GM21619 (cell line): ENCODE results near the gene TPPP2.

Source experiments
- ATAC-seq: cut with Tn5 transposase; IDR thresholded peaks from one replicate; pipeline ENCODE4 v1.9.1; 2021; ENCODE audit not compliant: unreplicated experiment

TPPP2 gene

DNA sequence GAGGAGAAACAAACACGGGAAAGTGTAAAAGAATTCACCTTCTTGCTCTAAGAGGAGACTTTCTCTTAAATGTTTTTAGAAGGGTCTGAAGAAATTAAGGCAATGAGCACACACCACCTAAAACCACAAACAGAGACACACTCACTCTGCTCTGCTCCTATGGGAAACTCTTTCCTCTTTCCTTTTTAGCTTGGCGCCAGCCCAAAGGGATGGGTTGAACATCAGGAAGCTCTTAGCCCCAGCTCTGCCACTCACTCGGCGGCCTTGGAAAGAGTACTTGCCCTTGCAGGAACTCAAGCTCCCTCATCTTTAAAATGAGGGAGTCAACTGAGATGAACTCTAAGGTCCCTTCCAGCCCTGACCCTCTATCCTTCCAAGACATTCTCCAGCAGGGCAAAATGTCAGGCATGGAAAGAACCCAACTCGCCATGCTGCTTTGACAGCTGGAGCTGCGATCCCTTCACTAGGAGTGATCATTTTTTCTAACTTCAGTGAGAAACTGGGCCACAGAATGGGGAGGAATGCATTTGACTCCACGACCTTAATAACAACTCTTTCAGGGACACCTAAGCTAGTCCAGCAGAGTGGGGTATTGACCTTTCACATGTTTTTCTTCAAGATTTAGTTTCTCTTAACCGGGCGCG, 26.6 kb downstream of the TPPP2 start:
- ATAC-seq: no peak

DNA sequence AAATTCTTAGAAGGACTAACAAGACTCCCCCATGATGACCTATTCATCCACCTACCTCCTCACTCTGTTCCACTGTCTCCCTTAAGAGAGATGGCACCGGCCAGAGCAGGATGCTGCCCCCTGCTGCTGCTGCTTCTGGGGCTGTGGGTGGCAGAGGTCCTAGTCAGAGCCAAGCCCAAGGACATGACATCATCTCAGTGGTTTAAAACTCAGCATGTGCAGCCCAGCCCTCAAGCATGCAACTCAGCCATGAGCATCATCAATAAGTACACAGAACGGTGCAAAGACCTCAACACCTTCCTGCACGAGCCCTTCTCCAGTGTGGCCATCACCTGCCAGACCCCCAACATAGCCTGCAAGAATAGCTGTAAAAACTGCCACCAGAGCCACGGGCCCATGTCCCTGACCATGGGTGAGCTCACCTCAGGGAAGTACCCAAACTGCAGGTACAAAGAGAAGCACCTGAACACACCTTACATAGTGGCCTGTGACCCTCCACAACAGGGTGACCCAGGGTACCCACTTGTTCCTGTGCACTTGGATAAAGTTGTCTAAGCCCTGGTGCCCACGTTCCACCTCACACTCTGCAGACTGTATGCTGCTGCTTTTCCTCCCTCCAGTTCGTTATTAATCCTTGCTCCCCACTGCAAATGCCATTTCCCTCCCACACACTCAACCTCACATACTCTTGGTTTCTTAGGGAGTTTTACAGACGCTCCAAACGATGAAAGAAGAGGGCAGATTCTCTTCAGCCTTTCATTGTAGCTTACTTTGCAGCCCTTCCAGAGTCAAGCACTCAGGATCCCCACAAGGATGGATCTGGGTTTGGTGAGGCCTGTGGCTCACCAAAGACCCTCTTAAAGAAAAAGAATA, 28.0 kb downstream of the TPPP2 start, which contains the start of gene RNASE8:
Gene RNASE8, plus strand, starts transcription at position 20 of the 873 bp plus-strand sequence. Its CDS starts 71 bp downstream, at position 91.
- no peak for ATAC-seq

DNA sequence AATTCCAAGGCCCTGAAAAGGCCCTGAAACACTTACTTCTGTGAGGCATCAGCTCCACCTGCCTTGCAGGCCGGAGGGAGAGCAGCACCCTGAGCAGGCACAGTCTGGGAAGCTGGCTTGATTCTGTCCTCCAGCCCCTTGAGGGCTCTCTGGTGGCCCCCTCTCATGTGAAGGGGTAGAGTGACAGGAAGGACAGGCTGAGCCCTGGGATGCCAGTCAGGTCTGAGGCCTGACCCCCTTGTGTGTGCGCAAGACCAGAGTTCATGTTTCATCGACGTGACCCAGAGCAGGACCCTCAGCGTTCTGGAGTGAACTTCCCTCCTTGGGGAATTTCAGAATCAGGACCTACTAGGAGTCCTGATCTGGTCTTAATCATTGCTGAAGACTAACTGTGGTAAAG, 28.9 kb downstream of the TPPP2 start:
- ATAC-seq: no peak

DNA sequence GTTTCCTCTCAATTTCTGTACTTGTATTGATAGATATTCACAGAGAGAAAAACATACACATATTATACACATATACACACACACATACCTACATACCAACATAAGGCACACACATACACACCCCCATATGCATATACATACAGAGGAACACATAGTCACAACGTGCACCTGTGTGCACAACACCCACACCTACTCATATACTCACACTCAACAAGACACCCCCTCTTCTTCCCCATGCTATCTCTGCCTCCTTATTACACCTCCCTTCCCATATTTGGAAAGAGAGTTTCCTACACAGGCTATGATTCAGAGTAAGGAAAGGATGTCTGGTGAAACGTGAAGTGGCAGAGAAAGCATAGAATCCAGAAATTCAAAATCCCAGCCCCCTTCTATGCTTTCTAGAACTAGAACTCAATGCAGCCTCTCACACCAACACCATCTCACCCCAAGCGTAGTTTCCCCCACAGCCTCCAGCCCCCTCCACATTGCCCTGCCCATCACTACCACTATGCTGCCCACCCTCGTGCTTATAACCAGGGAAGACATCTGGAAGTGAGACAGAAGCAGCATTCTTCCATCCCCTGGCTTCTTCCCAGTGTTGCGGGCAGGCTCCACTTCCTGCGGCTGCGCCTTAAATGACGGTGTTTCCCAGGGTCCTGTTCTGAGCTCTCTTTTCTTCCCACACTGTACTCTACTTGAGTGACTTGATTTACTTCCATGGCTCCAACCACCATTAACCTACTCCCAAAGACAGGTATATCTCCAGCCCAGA, 30.0 kb downstream of the TPPP2 start:
- no peak for ATAC-seq

DNA sequence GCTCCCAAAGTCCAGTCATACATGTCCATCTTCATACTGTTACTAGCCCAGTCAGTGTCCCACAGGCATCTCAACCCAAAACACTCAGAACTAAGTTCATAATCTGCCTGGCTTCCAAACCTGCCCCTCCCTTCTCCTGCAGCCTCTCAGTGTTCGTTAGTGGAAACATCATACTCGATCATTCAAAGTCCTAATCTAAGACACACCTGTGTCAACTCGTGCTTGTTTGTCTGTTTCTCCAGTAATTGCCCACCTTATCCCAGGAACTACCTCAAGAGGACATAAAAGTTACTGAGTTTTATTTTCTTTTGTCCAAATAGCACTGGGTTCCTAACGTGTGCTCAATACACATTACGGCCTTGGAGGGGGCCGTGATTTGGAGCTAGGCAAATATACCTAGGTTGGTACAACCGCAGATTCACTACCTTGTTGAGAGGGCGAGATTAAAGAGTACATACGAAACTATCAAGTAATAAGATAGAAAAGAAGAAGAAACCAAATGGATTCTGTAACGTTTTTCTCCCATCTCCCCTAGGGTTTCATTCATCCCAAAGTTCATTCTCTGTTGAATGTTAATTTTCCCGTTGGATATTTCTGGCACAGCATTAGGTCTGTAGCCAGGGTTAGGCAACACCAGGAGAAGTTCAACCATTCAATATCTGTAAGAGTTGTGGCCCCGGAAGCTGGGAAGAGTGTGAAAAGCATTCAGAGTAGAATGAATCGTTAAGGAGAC, 30.8 kb downstream of the TPPP2 start:
- ATAC-seq: no peak

DNA sequence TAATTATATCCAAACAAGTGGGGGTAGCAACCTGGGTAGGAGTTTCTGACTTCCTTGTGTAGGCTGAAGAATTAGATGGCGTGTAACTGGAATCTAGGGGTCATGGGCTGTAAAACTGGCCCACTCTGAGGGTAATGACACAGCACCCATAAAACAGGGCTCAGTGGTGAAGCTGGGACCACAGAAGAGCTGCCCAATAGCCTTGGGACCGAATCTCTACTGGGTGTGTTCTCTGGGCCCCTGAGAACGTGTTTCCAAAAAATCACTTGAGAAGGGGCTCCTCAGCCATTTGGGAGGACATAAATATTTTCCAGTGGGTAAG, 31.3 kb downstream of the TPPP2 start:
- no peak for ATAC-seq

DNA sequence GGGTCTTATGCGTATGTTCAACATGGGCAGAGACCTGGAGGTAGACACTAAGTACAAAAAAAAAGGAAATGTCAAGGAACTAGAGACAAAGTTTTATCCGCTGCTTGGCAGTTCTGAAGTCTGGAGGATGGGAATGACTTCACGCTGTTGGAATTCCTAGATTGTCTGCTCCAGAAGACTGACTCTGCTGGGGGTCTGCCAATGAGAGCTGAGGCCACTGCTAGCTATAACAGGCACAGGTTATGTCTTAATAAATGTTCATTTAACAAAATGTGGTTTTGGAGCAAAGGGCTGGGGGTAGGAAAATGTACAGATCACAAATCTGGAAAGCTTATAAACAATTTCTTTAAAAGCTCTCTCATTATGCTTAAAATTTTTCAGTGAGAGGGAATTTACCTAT, 33.5 kb downstream of the TPPP2 start:
- ATAC-seq: no peak

DNA sequence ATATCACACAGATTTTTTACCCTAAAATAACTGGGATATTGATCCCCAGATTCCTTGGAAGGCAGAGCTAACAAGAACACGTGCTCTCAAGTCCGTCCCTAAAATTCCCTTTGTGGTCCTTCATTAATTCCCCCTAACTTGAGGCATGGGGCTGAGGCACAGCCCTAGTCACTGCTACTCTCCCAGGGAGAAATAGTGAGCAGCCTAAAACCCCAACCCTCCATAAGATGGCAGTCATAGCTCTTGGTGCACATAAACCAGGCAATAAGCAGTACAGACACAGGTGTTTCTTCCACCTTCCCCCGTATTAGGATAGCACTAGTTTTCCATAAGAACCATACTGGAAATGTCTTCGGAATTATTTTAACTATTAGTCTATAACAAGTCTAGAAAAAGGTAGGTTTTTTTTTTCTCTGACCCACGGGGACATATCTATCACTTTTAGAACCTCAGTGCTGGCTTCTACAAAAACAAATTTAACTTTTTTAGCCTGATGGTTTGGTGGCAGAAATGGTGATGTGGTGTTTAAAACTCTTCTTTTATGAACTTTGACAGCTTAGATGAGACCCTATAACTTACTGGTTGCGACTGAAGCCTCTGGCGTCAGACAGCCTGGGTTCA, 37.0 kb downstream of the TPPP2 start:
- ATAC-seq: no peak

DNA sequence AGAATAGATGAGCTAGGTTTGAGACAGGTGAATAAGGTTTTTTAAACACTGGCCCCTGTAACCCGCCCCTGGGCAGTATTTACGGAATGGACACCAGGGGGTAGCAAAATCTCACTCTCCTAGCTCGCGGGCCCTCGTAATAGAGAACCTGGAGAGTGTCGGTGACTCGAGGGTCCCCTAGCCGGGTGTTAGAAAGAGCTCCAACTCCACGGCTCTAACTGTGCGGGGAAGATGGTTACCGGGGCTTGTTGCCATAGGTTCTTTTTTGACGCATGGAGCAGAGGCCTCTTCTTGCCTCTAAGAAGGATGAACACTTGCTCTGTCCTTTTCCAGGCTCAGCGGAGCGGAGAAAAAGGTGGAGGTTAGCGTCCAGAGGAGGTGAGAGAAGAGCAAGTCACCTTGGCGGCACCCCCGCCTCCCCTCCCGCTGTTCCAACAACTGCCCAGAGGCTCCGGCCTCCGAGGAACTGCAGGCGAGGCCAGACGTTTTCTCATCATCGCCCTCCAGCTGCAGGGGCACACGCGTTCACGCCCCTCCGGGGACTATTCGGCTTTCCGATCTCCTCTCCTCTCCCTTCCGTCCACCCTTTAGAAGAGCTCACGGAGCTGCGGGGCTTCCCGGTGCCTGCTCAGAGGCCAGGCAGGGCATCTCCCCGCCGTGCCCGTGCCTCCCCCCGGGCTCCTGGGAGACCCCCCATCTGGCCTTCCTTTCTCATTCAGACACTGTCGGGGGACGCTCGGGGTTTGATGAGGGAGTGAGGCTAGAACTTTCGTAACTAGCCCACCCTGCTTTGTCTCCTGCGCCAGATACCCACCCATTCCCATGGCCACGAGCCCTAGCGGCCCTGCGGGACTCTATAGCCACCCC, 38.7 kb downstream of the TPPP2 start:
- no peak for ATAC-seq

DNA sequence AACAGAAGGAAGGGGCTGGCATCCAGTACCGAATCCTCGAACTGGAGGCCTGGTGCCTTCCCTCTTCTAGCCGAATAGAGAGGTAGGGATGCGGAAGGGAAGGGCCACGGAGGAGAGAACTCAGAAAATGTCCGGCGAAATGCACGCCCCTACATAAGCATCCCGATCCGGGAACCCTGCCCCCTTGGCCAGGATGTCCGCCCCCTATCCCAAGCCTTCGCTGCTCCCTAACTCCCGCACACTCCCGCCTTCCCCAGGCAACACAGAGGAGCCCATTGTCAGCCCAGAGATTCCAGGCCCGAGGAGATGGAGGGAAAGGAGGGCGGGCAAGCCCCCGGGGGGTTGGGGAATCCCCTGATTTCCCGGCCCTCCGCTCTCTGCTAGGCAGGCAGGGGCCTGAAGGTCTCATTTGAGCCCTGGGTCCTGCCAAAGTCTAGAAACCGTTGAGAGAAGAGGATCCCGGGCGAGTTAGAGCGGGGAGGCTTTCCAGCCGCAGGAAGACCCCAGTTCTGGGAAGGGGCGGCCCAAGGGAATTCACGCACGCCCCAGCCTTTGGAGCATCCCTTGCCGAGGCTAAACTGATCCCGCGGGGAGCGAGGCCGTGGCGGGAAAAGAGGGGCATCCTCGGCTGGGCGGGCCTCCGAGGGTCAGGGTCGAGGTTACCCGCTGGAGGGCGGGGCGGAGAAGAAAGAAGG, 39.5 kb downstream of the TPPP2 start:
- ATAC-seq: no peak

DNA sequence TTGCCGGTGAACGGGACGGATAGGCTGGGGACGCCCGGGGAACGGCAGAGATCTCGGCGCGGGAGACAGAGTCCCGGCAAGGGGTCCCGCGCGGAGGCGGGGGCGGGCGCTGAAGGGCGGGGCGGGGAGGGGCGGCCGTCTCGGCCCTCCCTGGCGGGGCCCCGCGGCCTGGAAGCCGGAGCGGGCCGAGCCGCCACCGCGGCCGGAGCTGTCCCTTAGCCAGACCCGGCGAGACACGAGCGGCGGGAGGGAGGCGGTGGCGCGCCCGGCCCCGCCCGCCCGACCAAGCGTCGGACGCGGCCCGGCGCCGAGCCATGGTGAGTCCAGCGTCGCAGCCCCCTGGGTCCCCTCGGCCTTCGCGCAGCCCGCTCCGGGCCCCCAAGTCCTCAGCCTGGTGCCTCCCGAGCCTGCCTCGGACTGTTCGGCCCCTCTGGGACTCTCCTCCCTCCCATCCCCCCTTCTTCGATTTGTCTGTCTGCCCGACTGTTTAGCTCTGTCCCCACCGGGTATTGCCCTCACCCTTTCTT, 40.1 kb downstream of the TPPP2 start, which contains the start of gene ARHGEF40:
Gene ARHGEF40, plus strand, starts transcription at position 222 of the 527 bp plus-strand sequence. Its CDS starts 93 bp downstream, at position 315.
- ATAC-seq: no peak

DNA sequence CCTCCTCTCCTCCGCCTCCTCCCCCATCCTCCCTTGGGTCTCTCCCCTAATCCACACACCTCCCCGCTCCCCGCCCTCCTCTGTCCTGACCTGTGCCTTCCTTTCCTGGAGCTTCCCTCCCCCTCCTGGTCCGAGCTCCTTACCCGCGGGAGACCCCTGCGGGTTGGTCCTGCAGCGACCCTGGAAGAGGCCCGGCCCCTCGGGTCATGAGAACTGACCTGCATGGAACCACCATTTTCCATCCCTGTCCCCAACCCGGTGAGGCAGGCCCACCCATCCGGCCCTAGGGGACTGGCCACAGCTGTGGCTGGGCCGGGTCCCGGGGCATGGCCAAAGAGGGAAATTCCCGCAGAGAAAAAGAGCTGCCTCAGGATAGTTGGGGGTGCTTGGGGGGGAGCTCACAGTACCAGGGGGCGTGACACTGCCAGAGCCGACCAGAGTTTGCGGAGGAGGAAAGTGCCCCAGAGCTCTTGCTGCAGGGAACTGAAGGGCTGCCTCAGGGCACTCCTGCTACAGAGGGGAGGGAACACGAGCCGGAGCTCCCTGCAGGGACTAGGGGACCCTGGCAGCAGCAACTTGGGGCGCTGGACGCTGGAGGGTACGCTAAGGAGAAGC, 40.7 kb downstream of the TPPP2 start:
- peak; percentile 4 for ATAC-seq

DNA sequence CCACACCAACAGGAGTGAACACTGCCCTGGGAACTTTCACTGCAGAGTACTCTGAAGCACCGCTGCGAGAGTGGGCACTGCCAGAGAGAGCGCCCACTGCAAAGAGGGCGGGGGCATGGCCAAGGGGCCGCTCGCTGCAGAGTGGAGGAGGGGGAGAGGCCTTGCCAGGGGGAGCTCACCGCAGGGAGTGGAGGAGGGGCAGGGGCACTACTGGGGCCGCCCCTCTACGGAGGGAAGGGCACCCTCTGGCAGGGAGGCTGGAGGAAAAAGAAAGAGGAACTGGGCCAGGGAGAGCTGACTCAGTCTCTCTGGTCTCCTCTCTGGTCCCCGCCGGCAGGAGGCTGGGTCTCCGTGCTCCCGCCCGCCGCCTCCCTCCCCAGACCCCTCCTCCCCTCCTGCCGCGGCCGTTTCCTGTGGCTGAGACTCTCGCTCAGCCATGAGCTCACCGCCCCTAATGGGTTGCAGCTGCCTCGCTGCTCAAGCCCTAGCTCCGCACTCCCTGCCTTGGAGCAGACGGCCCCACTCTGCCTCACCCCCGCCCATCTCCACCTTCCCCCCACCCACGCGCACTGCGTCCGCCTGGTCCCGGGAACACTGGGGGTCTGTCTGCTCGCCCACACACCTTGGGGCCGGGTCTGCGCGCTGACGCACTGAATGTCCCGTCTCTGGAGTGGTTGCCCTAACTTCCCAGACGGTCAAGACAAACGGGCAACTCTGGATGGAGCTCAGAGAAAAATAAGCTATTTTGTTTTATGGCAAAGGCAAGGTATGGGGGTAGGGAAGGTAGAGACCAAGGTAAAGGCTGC, 41.4 kb downstream of the TPPP2 start:
- peak; percentile 74 for ATAC-seq

DNA sequence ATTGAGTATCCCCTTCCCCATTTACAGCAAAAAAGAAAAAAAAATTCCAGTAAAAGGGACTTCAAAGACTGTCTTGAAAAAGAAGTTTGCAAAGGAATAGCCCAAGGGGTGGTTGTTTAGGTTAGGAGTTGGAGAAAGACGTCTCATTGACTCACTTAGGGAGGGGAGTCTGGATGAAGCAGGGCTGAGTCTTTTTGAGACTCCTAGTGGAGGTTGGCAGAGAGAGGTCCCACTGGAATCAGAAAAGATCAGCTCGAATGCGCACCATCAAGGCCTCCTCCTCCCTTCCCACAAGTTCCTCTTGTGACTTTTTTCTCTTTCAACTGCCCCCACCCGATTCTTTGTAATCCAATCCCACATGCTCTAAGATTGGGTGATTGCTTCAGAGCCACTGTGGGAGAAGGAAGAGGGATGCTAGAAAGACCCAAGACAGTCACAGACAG, 42.0 kb downstream of the TPPP2 start:
- ATAC-seq: no peak

DNA sequence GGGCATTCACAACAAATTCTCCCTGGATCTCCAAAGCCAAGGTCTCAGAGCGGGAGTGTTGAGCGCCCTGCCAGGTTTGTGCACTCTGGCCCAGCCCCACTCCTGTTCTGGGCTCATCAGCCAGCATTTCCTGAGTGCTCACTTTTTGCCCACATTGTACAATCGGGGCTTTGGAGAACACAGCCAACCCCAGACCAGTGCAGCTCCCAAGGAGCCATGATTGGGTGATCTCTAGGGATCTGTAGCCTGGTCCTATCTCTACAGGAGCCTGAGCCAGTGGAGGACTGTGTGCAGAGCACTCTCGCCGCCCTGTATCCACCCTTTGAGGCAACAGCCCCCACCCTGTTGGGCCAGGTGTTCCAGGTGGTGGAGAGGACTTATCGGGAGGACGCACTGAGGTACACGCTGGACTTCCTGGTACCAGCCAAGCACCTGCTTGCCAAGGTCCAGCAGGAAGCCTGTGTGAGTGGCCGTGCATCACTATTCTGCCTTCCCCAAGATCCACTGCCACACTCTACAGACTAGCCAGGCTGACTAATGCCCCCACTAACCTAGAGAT, 42.8 kb downstream of the TPPP2 start:
- ATAC-seq: no peak

DNA sequence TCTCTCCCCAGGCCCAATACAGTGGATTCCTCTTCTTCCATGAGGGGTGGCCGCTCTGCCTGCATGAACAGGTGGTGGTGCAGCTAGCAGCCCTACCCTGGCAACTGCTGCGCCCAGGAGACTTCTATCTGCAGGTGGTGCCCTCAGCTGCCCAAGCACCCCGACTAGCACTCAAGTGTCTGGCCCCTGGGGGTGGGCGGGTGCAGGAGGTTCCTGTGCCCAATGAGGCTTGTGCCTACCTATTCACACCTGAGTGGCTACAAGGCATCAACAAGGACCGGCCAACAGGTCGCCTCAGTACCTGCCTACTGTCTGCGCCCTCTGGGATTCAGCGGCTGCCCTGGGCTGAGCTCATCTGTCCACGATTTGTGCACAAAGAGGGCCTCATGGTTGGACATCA, 43.9 kb downstream of the TPPP2 start:
- no peak for ATAC-seq
